HepG2 (cell line): ENCODE results near the gene WWC2. TPM values are rescaled to one million over a fixed set of nuclear protein-coding genes. Genes with fewer than 3 reads are reported as not detected.

ENCODE experiments used
- ATF7 ChIP-seq, 2 experiments: fragments of 450-650 bp in 1 of 2; sonication (generic) in 1 of 2; formaldehyde crosslinking in 1 of 2; IDR thresholded peaks; 2 replicates each; pipeline versions ENCODE4 v1.4.0 to v1.6.1; 2016 to 2020; ENCODE audit warnings: antibody characterized with exemption in 1 of 2, mild to moderate bottlenecking in 1 of 2, missing genetic modification reagents in 1 of 2
- CREB1 ChIP-seq, 2 experiments: fragments of 450-650 bp in 1 of 2; IDR thresholded peaks; 2 replicates each; pipeline ENCODE4 v1.6.1; 2016 to 2017; ENCODE audit warnings: control low read depth in 1 of 2, mild to moderate bottlenecking in 1 of 2, missing compliant biosample characterization in 1 of 2, missing genetic modification characterization in 1 of 2
- GPN1 ChIP-seq: sonication (generic); formaldehyde crosslinking; IDR thresholded peaks from 2 replicates; pipeline ENCODE4 v1.5.1; 2020; ENCODE audit warnings: missing genetic modification reagents, borderline replicate concordance
- SNRNP70 ChIP-seq: fragments of 200-400 bp; formaldehyde crosslinking; IDR thresholded peaks from 2 replicates; pipeline ENCODE4 v1.6.1; 2017; ENCODE audit warnings: mild to moderate bottlenecking, low read depth, low read length, moderate library complexity
- SOX5 ChIP-seq: IDR thresholded peaks from 2 replicates; pipeline ENCODE4 v1.6.1; 2016; ENCODE audit warnings: borderline replicate concordance
- SOX6 ChIP-seq, 2 experiments: fragments of 450-650 bp in 1 of 2; sonication (generic) in 1 of 2; formaldehyde crosslinking in 1 of 2; IDR thresholded peaks; 2 replicates each; pipeline versions ENCODE4 v1.4.0 to v1.6.1; 2017 to 2020; ENCODE audit warnings: antibody characterized with exemption in 1 of 2, mild to moderate bottlenecking in 1 of 2, missing genetic modification reagents in 1 of 2
- ZBTB7A ChIP-seq: sonication (generic); formaldehyde crosslinking; IDR thresholded peaks from 2 replicates; pipeline ENCODE4 v1.8.0; 2022; ENCODE audit warnings: mild to moderate bottlenecking, missing genetic modification reagents
- ZNF24 ChIP-seq: fragments of 450-650 bp; IDR thresholded peaks from 2 replicates; pipeline ENCODE4 v1.6.1; 2017; ENCODE audit warnings: antibody characterized with exemption, mild to moderate bottlenecking
- ZNF274 ChIP-seq: sonication (generic); formaldehyde crosslinking; IDR thresholded peaks from 2 replicates; pipeline ENCODE4 v1.5.1; 2020; ENCODE audit warnings: mild to moderate bottlenecking, missing genetic modification reagents
- ZNF484 ChIP-seq: sonication (generic); formaldehyde crosslinking; IDR thresholded peaks from 2 replicates; pipeline ENCODE4 v1.5.1; 2020; ENCODE audit warnings: mild to moderate bottlenecking, low read depth, missing genetic modification reagents, borderline replicate concordance
- ZNF496 ChIP-seq: sonication (generic); formaldehyde crosslinking; IDR thresholded peaks from 2 replicates; pipeline ENCODE4 v1.8.1; 2023; ENCODE audit warnings: mild to moderate bottlenecking, moderate library complexity, missing genetic modification reagents; ENCODE audit not compliant: insufficient replicate concordance
- ZNF713 ChIP-seq: sonication (generic); formaldehyde crosslinking; IDR thresholded peaks from 2 replicates; pipeline ENCODE4 v1.4.0; 2020; ENCODE audit warnings: mild to moderate bottlenecking, missing genetic modification reagents
- ZNF768 ChIP-seq: sonication (generic); formaldehyde crosslinking; IDR thresholded peaks from 2 replicates; pipeline ENCODE4 v1.4.0; 2020; ENCODE audit warnings: missing genetic modification reagents
- ZNF772 ChIP-seq: sonication (generic); formaldehyde crosslinking; IDR thresholded peaks from 2 replicates; pipeline ENCODE4 v1.5.0; 2020; ENCODE audit warnings: mild to moderate bottlenecking, missing genetic modification reagents
- polyA plus RNA-seq, 8 experiments: library from polyadenylated mRNA; depleted of rRNA in 3 of 8; stranded (reverse) in 7 of 8; unstranded in 1 of 8; fragments of >200 nt; fragmentation: Illumina TruSeq in 4 of 8; extraction: Trizol in 4 of 8; gene quantifications; 2 replicates each; pipeline versions ENCODE4 v1.2.1 to v1.2.3, GENCODE V29; 2011 to 2016; ENCODE audit warnings: low read depth in 4 of 8, missing spikeins in 1 of 8, mixed read lengths in 1 of 8; ENCODE audit not compliant: insufficient read depth in 1 of 8
- total RNA-seq, 5 experiments: library from RNA; depleted of rRNA; stranded (reverse); fragments of >200 nt; fragmentation: Illumina TruSeq; extraction: Trizol; gene quantifications; 2 replicates each; pipeline ENCODE4 v1.2.3, GENCODE V29; 2016; ENCODE audit warnings: low read depth in 1 of 5
- TF ChIP-seq, protein P1 (sequence below): sonication (generic); formaldehyde crosslinking; IDR thresholded peaks from 2 replicates; pipeline ENCODE4 v1.5.1; 2020; ENCODE audit warnings: missing genetic modification reagents, mild to moderate bottlenecking, borderline replicate concordance
- TF ChIP-seq, protein P2 (sequence below): sonication (generic); formaldehyde crosslinking; IDR thresholded peaks from 2 replicates; pipeline ENCODE4 v1.4.0; 2020; ENCODE audit warnings: mild to moderate bottlenecking, missing genetic modification reagents
- TF ChIP-seq, protein P3 (sequence below): fragments of 450-650 bp; IDR thresholded peaks from 2 replicates; pipeline ENCODE4 v1.6.1; 2017; ENCODE audit warnings: mild to moderate bottlenecking
- TF ChIP-seq, protein P4 (sequence below): IDR thresholded peaks from 2 replicates; pipeline ENCODE4 v1.6.1; 2016; ENCODE audit warnings: low read depth, missing genetic modification reagents, missing compliant biosample characterization

Gene WWC2
- total and polyA plus RNA-seq, 2 of the 13 experiments (the other 11 are each of a cell fraction or from before 2014, with no cell fraction given) = 40.0 to 50.1 TPM

DNA sequence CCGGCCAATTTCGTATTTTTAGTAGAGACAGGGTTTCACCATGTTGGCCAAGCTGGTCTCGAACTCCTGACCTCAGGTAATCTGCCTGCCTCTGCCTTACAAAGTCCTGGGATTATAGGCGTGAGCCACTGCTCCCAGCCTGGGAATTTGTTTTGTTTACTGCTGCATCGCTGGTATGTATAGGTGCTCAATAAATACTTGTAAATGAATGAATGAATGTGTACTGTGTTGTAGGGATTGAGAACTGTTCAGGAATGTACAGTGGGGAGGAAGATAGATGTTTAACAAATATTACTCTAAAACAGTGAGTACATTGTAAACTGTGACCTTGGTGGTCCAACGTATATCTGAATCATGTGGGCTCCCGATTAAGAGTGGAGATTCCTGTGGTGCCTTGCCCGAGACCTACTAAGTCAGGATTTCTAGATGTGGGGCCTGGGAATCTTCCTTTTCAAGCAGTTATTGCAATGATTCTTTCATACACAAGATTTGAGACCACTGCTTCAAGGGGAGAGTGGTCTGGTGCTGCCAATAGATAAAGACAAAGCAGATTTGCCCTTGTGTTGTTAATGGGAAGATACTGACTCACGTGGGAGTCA lies 41.0 kb downstream of the WWC2 start (continued):
- TF ChIP-seq SOX6 (IDR thresholded peaks at IDR 0.05) (no peak), SOX6 (CRISPR knock-in tag; IDR thresholded peaks at IDR 0.05) (0 out of 2 replicates have a peak, but pooled peaks have one; percentile 27), ATF7 (IDR thresholded peaks at IDR 0.05) (no peak), ATF7 (CRISPR knock-in tag; IDR thresholded peaks at IDR 0.05) (no peak), CREB1 (IDR thresholded peaks at IDR 0.05) (no peak), CREB1 (CRISPR knock-in tag; IDR thresholded peaks at IDR 0.05) (no peak), ZNF274 (CRISPR knock-in tag) (no peak), ZBTB7A (CRISPR knock-in tag) (no peak), SOX5 (no peak; the same call in 1 of the 2 replicates), ZNF713 (CRISPR knock-in tag) (no peak), SNRNP70 (no peak), ZNF772 (CRISPR knock-in tag) (no peak), ZNF768 (no peak), GPN1 (CRISPR knock-in tag) (no peak), ZNF24 (peak; percentile 93), ZNF484 (CRISPR knock-in tag) (no peak), ZNF496 (CRISPR knock-in tag) (no peak)
- TF ChIP-seq, protein P1, sequence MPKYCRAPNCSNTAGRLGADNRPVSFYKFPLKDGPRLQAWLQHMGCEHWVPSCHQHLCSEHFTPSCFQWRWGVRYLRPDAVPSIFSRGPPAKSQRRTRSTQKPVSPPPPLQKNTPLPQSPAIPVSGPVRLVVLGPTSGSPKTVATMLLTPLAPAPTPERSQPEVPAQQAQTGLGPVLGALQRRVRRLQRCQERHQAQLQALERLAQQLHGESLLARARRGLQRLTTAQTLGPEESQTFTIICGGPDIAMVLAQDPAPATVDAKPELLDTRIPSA (CRISPR knock-in tag) = no peak
- TF ChIP-seq, protein P2, sequence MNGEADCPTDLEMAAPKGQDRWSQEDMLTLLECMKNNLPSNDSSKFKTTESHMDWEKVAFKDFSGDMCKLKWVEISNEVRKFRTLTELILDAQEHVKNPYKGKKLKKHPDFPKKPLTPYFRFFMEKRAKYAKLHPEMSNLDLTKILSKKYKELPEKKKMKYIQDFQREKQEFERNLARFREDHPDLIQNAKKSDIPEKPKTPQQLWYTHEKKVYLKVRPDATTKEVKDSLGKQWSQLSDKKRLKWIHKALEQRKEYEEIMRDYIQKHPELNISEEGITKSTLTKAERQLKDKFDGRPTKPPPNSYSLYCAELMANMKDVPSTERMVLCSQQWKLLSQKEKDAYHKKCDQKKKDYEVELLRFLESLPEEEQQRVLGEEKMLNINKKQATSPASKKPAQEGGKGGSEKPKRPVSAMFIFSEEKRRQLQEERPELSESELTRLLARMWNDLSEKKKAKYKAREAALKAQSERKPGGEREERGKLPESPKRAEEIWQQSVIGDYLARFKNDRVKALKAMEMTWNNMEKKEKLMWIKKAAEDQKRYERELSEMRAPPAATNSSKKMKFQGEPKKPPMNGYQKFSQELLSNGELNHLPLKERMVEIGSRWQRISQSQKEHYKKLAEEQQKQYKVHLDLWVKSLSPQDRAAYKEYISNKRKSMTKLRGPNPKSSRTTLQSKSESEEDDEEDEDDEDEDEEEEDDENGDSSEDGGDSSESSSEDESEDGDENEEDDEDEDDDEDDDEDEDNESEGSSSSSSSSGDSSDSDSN (CRISPR knock-in tag) = no peak
- TF ChIP-seq, protein P3, sequence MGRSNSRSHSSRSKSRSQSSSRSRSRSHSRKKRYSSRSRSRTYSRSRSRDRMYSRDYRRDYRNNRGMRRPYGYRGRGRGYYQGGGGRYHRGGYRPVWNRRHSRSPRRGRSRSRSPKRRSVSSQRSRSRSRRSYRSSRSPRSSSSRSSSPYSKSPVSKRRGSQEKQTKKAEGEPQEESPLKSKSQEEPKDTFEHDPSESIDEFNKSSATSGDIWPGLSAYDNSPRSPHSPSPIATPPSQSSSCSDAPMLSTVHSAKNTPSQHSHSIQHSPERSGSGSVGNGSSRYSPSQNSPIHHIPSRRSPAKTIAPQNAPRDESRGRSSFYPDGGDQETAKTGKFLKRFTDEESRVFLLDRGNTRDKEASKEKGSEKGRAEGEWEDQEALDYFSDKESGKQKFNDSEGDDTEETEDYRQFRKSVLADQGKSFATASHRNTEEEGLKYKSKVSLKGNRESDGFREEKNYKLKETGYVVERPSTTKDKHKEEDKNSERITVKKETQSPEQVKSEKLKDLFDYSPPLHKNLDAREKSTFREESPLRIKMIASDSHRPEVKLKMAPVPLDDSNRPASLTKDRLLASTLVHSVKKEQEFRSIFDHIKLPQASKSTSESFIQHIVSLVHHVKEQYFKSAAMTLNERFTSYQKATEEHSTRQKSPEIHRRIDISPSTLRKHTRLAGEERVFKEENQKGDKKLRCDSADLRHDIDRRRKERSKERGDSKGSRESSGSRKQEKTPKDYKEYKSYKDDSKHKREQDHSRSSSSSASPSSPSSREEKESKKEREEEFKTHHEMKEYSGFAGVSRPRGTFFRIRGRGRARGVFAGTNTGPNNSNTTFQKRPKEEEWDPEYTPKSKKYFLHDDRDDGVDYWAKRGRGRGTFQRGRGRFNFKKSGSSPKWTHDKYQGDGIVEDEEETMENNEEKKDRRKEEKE = no peak
- TF ChIP-seq, protein P4, sequence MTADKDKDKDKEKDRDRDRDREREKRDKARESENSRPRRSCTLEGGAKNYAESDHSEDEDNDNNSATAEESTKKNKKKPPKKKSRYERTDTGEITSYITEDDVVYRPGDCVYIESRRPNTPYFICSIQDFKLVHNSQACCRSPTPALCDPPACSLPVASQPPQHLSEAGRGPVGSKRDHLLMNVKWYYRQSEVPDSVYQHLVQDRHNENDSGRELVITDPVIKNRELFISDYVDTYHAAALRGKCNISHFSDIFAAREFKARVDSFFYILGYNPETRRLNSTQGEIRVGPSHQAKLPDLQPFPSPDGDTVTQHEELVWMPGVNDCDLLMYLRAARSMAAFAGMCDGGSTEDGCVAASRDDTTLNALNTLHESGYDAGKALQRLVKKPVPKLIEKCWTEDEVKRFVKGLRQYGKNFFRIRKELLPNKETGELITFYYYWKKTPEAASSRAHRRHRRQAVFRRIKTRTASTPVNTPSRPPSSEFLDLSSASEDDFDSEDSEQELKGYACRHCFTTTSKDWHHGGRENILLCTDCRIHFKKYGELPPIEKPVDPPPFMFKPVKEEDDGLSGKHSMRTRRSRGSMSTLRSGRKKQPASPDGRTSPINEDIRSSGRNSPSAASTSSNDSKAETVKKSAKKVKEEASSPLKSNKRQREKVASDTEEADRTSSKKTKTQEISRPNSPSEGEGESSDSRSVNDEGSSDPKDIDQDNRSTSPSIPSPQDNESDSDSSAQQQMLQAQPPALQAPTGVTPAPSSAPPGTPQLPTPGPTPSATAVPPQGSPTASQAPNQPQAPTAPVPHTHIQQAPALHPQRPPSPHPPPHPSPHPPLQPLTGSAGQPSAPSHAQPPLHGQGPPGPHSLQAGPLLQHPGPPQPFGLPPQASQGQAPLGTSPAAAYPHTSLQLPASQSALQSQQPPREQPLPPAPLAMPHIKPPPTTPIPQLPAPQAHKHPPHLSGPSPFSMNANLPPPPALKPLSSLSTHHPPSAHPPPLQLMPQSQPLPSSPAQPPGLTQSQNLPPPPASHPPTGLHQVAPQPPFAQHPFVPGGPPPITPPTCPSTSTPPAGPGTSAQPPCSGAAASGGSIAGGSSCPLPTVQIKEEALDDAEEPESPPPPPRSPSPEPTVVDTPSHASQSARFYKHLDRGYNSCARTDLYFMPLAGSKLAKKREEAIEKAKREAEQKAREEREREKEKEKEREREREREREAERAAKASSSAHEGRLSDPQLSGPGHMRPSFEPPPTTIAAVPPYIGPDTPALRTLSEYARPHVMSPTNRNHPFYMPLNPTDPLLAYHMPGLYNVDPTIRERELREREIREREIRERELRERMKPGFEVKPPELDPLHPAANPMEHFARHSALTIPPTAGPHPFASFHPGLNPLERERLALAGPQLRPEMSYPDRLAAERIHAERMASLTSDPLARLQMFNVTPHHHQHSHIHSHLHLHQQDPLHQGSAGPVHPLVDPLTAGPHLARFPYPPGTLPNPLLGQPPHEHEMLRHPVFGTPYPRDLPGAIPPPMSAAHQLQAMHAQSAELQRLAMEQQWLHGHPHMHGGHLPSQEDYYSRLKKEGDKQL (CRISPR knock-in tag) = no peak
